Thoracic aorta (tissue), 2 donors: ENCODE results near the gene SSBP3. TPM values are rescaled to one million over a fixed set of nuclear protein-coding genes. Genes with fewer than 3 reads are reported as not detected.

Experiments
- ATAC-seq: fragments of 150-250 bp; one replicate; pipeline ENCODE4 v1.8.0; 2017; ENCODE audit warnings: low read depth; ENCODE audit not compliant: insufficient number of reproducible peaks, low FRiP score
- DNase-seq: peaks from one replicate; pipeline ENCODE4 v3.0.0-alpha.2; 2020; ENCODE audit warnings: low spot score
- H3K27ac ChIP-seq, 2 donors: fragments of 200-600 bp; sonication (generic); 1 replicate in 1 of 2; 2 replicates in 1 of 2; pipeline ENCODE4 v1.5.1; 2016; ENCODE audit warnings: mild to moderate bottlenecking in 2 of 2, moderate library complexity in 2 of 2
- H3K27me3 ChIP-seq: fragments of 200-600 bp; sonication (generic); replicated peaks from 2 replicates; pipeline ENCODE4 v1.6.0; 2016; ENCODE audit warnings: mild to moderate bottlenecking; ENCODE audit not compliant: insufficient read depth
- H3K36me3 ChIP-seq: fragments of 200-600 bp; sonication (generic); one replicate; pipeline ENCODE4 v1.5.1; 2016
- H3K4me1 ChIP-seq, 2 donors: fragments of 200-600 bp; sonication (generic); 1 replicate in 1 of 2; 2 replicates in 1 of 2; pipeline versions ENCODE4 v1.5.1 to v1.6.0; 2016; ENCODE audit warnings: low read depth in 2 of 2, mild to moderate bottlenecking in 1 of 2; ENCODE audit not compliant: control insufficient read depth in 1 of 2
- H3K4me3 ChIP-seq: fragments of 200-600 bp; sonication (generic); 2 replicates; pipeline ENCODE4 v1.5.1; 2016; ENCODE audit warnings: mild to moderate bottlenecking
- H3K9me3 ChIP-seq: fragments of 200-600 bp; sonication (generic); 2 replicates; pipeline ENCODE4 v1.5.1; 2016
- total RNA-seq, 2 donors: library from RNA; depleted of rRNA; stranded (reverse); fragments of >200 nt; gene quantifications; one replicate each; pipeline versions ENCODE4 v1.1.0 to v1.2.3, GENCODE V29; 2016
- TF ChIP-seq, protein P1 (sequence below): fragments of 200-600 bp; sonication (generic); IDR thresholded peaks from one replicate; pipeline ENCODE4 v1.5.1; 2019; ENCODE audit warnings: antibody characterized with exemption

Gene SSBP3
- total RNA-seq, 2 donors from 2014 or later = 33.4 to 87.1 TPM

GRCh38 chr1:54255026-54255702 is 151.0 kb downstream of the SSBP3 start:
- H3K4me3 ChIP-seq = no peak overlapping the region

GRCh38 chr1:54254055-54254454 is 152.1 kb downstream of the SSBP3 start:
- H3K4me3 ChIP-seq = no peak overlapping the region
- TF ChIP-seq, protein P1, sequence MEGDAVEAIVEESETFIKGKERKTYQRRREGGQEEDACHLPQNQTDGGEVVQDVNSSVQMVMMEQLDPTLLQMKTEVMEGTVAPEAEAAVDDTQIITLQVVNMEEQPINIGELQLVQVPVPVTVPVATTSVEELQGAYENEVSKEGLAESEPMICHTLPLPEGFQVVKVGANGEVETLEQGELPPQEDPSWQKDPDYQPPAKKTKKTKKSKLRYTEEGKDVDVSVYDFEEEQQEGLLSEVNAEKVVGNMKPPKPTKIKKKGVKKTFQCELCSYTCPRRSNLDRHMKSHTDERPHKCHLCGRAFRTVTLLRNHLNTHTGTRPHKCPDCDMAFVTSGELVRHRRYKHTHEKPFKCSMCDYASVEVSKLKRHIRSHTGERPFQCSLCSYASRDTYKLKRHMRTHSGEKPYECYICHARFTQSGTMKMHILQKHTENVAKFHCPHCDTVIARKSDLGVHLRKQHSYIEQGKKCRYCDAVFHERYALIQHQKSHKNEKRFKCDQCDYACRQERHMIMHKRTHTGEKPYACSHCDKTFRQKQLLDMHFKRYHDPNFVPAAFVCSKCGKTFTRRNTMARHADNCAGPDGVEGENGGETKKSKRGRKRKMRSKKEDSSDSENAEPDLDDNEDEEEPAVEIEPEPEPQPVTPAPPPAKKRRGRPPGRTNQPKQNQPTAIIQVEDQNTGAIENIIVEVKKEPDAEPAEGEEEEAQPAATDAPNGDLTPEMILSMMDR = no peak
- no peak overlapping the region for H3K27ac ChIP-seq
- H3K36me3 ChIP-seq = peaks cover 4% of the 10 kb centered on the region
- DNase-seq = no peak
- H3K27me3 ChIP-seq = no peaks in the 10 kb centered on the region
- no peak for ATAC-seq
- H3K9me3 ChIP-seq = no peaks in the 10 kb centered on the region
- peaks cover 0 to 9% of the 10 kb centered on the region in 2 donors for H3K4me1 ChIP-seq

More at GRCh38 chr1:54255026-54255702, 151.0 kb downstream of the SSBP3 start:
- Histone ChIP-seq H3K9me3 (no peaks in the 10 kb centered on the region), H3K4me1 (peaks cover 0 to 5% of the 10 kb centered on the region in 2 donors), H3K36me3 (peaks cover 4% of the 10 kb centered on the region), H3K27ac (no peak overlapping the region), H3K27me3 (no peaks in the 10 kb centered on the region)
- ATAC-seq (no peak), DNase-seq (no peak)
- TF ChIP-seq, protein P1 = no peak

- no peaks in the 10 kb centered on the region for H3K9me3 ChIP-seq
- TF ChIP-seq, protein P1 = no peak
- H3K4me1 ChIP-seq = peaks cover 0 to 9% of the 10 kb centered on the region in 2 donors
- H3K36me3 ChIP-seq = peaks cover 4% of the 10 kb centered on the region
- H3K27me3 ChIP-seq = no peaks in the 10 kb centered on the region
- H3K27ac ChIP-seq = no peak overlapping the region
- ATAC-seq (no peak), DNase-seq (no peak)
- H3K4me3 ChIP-seq = no peak overlapping the region
These were observed 152.7 kb downstream of the SSBP3 start for GRCh38 chr1:54253480-54253879.

DNA sequence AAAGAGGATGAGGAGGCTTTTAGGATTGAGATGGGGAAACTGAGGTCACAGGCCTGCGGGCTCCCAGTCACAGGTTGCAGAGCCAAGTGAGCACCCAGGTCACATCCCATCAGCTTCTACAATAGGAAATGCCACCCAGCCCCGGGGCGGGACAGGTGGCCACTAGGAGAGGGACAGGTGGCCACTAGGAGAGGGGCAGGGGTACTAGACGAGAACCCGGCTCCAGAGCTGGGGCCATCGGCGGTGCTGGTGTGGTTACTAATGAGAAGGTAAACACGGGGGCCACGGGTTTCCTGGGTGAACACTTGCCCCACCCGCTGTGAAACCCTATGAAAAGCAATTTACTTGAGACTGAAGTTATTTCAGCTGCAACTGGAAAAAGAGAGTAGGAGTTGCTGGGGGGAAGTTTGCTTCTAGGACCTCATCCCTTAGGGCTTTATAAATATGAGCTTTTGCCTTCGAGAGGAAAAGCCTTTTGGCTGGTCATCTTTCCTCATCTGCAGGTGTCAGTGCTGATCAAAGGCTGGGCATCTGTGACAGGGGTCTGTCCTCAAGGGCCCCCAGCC is 153.7 kb downstream of the SSBP3 start:
- H3K9me3 ChIP-seq = no peaks in the 10 kb centered on the region

DNA sequence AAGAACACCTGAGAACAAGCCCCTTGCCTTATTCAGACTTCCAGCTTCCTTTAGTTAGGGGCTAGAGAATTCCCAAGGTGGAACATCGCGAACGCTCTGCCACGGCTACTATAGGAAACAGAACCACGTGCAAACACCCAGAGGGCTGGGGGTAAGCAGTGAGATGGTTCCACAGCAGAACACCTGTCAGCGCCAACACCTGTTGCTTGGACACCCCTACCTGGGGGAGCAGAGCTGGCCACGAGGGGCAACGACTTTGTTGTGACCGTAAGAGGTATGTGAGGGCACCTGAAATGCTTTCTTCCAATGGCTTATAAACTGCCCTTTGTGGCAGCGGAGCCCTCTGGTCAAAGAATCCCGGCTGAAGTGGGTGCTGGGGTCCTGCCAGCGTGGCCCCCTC is 155.5 kb downstream of the SSBP3 start:
- Histone ChIP-seq H3K36me3 (peaks cover 5% of the 10 kb centered on the region), H3K27ac (no peak overlapping the region), H3K4me3 (no peak overlapping the region), H3K9me3 (no peaks in the 10 kb centered on the region), H3K27me3 (no peaks in the 10 kb centered on the region), H3K4me1 (peaks cover 0 to 9% of the 10 kb centered on the region in 2 donors)
- TF ChIP-seq, protein P1 = no peak
- ATAC-seq (no peak), DNase-seq (no peak)

More for the DNA sequence above, 153.7 kb downstream of the SSBP3 start:
- Histone ChIP-seq H3K27ac (no peak overlapping the region), H3K4me1 (peaks cover 0 to 9% of the 10 kb centered on the region in 2 donors), H3K36me3 (peaks cover 7% of the 10 kb centered on the region), H3K4me3 (no peak overlapping the region), H3K27me3 (no peaks in the 10 kb centered on the region)
- TF ChIP-seq, protein P1 = no peak
- no peak for ATAC-seq
- DNase-seq = no peak
